K562 (cell line): ENCODE measurements around the gene ADAM15. TPM values are rescaled to one million over a fixed set of nuclear protein-coding genes. Genes with fewer than 3 reads are reported as not detected.

ENCODE experiments used
- CEBPG ChIP-seq, 3 experiments: fragments of 200-800 bp in 1 of 3; sonication (Bioruptor generic) in 1 of 3; sonication (generic) in 1 of 3; formaldehyde crosslinking in 1 of 3; IDR thresholded peaks in 2 of 3; conservative IDR thresholded peaks in 1 of 3; 2 replicates each; pipeline versions ENCODE4 v1.6.1 to v1.8.0; 2016 to 2022; ENCODE audit warnings: missing compliant biosample characterization in 2 of 3, missing genetic modification characterization in 2 of 3, mild to moderate bottlenecking in 1 of 3, missing genetic modification reagents in 1 of 3
- DIDO1 ChIP-seq: fragments of 450-650 bp; IDR thresholded peaks from 2 replicates; pipeline ENCODE4 v1.6.1; 2016; ENCODE audit warnings: low read depth, missing biosample characterization, missing genetic modification characterization
- ETV1 ChIP-seq: fragments of 450-650 bp; conservative IDR thresholded peaks from 2 replicates; pipeline ENCODE4 v1.6.1; 2016; ENCODE audit warnings: missing genetic modification characterization, control low read depth, low read depth, missing compliant biosample characterization
- FOXA1 ChIP-seq: fragments of 450-650 bp; IDR thresholded peaks from 2 replicates; pipeline ENCODE4 v1.6.1; 2016; ENCODE audit warnings: mild to moderate bottlenecking, borderline replicate concordance
- HMGN3 ChIP-seq: IDR thresholded peaks from 2 replicates; pipeline ENCODE4 v1.6.1; 2011; ENCODE audit warnings: borderline replicate concordance, low read depth, mild to moderate bottlenecking, mixed read lengths, low read length; ENCODE audit not compliant: insufficient read length; ENCODE audit errors: extremely low read depth
- MAZ ChIP-seq, 2 experiments: fragments of 450-650 bp in 1 of 2; sonication (generic) in 1 of 2; formaldehyde crosslinking; IDR thresholded peaks in 1 of 2; conservative IDR thresholded peaks in 1 of 2; 2 replicates each; pipeline versions ENCODE4 v1.4.0 to v1.5.0; 2020; ENCODE audit warnings: mild to moderate bottlenecking in 1 of 2, missing genetic modification reagents in 1 of 2
- MYC ChIP-seq, 2 experiments: fragments of 250-450 bp in 1 of 2; sonication (Bioruptor Pico) in 1 of 2; IDR thresholded peaks; 2 replicates each; pipeline versions ENCODE4 v1.5.1 to v1.6.1; 2012 to 2021; ENCODE audit warnings: low read depth in 2 of 2, borderline replicate concordance in 1 of 2, improper control_type of control experiment in 1 of 2, low read length in 1 of 2, mild to moderate bottlenecking in 1 of 2, moderate library complexity in 1 of 2
- SMARCB1 ChIP-seq: IDR thresholded peaks from 2 replicates; pipeline ENCODE4 v1.6.1; 2011; ENCODE audit warnings: improper control_type of control experiment, low read depth; ENCODE audit not compliant: insufficient read length
- ZEB2 ChIP-seq: fragments of 450-650 bp; IDR thresholded peaks from 2 replicates; pipeline ENCODE4 v1.6.1; 2016
- ZKSCAN3 ChIP-seq: fragments of 250-450 bp; sonication (Bioruptor Pico); IDR thresholded peaks from 2 replicates; pipeline ENCODE4 v1.4.0; 2020
- ZNF133 ChIP-seq: fragments of 250-450 bp; sonication (Bioruptor Pico); IDR thresholded peaks from 2 replicates; pipeline ENCODE4 v1.4.0; 2020; ENCODE audit warnings: mild to moderate bottlenecking
- ZNF76 ChIP-seq: fragments of 250-450 bp; sonication (Bioruptor Pico); IDR thresholded peaks from 2 replicates; pipeline ENCODE4 v1.4.0; 2020; ENCODE audit warnings: mild to moderate bottlenecking, moderate library complexity, borderline replicate concordance
- polyA plus RNA-seq, 8 experiments: library from polyadenylated mRNA; depleted of rRNA in 4 of 8; stranded (reverse) in 5 of 8; unstranded in 3 of 8; fragments of >200 nt; fragmentation: Nextera tagmentation in 2 of 8; fragmentation: Illumina TruSeq in 1 of 8; extraction: Ambion mirVana in 2 of 8; extraction: Trizol in 1 of 8; gene quantifications; 2 replicates each; pipeline versions ENCODE4 v1.2.1 to v1.2.3, GENCODE V29; 2011 to 2014; ENCODE audit warnings: inconsistent platforms in 1 of 8, missing spikeins in 1 of 8
- total RNA-seq, 7 experiments: library from RNA; depleted of rRNA in 6 of 7; stranded (reverse); fragments of >200 nt in 6 of 7; fragmentation: Illumina TruSeq in 2 of 7; extraction: Trizol in 2 of 7; gene quantifications; 2 replicates each; pipeline versions ENCODE4 v1.2.1 to v1.2.3, GENCODE V29; 2011 to 2021; ENCODE audit warnings: low replicate concordance in 1 of 7
- TF ChIP-seq, protein P1 (sequence below): fragments of 450-650 bp; conservative IDR thresholded peaks from 2 replicates; pipeline ENCODE4 v1.6.1; 2016; ENCODE audit warnings: missing genetic modification characterization, low read depth, mild to moderate bottlenecking, control low read depth, missing compliant biosample characterization
- TF ChIP-seq, protein P2 (sequence below): fragments of 250-450 bp; sonication (Bioruptor Pico); IDR thresholded peaks from 2 replicates; pipeline ENCODE4 v1.8.0; 2021; ENCODE audit warnings: borderline replicate concordance, mild to moderate bottlenecking, moderate library complexity; ENCODE audit not compliant: poor library complexity, severe bottlenecking
- TF ChIP-seq, protein P3 (sequence below): fragments of 450-650 bp; IDR thresholded peaks from 2 replicates; pipeline ENCODE4 v1.6.1; 2018; ENCODE audit warnings: mild to moderate bottlenecking, low read depth; ENCODE audit not compliant: partially characterized antibody
- TF ChIP-seq, protein P4 (sequence below): fragments of 250-450 bp; sonication (Bioruptor Pico); IDR thresholded peaks from 2 replicates; pipeline ENCODE4 v1.4.0; 2020; ENCODE audit warnings: mild to moderate bottlenecking, moderate library complexity

The ADAM15 gene
- total and polyA plus RNA-seq, 9 of the 15 experiments (the other 6 are each of a cell fraction or from before 2014, with no cell fraction given): 0.69 to 72.3 (median 32.8) TPM

DNA sequence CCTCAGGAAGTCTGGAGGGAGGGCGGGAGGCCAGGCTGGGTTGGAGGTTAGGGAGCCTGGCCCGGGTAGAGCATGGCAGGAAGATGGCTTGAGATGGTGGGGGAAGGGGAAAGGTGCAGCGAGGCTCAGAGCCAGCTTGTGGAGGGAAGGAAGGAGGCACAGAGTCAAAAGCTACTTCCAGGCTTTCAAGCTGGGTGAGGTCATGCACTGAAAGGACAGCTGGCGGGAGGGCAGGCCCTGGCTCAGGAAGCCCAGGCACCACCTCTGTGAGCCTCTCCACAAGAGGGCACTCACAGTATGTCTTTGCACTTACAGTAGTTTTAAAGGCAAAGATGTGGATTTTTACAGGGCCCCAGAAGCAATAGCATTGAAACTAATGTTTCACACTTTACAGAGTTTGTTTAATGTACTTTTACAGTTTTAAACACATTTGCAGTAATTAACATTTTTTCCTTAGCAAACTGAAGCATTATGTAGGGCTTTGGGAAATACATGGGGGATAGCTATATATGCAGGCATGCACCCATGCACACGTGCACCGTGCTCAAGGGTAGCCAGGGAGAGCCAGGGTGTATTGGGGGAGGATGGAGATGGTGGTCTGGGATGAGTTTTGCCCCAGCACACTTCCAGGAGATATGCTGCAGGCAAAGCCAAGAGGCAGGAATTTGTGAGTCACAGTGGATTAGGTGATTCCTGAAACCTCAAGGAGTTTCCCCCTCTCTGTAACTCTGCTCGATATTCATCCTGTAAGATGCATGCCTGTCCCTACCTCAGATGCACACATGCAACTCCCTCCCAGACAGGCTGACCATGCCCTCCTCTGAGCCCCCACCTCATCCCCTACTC, 6.1 kb upstream of the ADAM15 start (continued):
- TF ChIP-seq, protein P1, sequence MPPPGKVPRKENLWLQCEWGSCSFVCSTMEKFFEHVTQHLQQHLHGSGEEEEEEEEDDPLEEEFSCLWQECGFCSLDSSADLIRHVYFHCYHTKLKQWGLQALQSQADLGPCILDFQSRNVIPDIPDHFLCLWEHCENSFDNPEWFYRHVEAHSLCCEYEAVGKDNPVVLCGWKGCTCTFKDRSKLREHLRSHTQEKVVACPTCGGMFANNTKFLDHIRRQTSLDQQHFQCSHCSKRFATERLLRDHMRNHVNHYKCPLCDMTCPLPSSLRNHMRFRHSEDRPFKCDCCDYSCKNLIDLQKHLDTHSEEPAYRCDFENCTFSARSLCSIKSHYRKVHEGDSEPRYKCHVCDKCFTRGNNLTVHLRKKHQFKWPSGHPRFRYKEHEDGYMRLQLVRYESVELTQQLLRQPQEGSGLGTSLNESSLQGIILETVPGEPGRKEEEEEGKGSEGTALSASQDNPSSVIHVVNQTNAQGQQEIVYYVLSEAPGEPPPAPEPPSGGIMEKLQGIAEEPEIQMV (tag): no peak
- TF ChIP-seq, protein P2, sequence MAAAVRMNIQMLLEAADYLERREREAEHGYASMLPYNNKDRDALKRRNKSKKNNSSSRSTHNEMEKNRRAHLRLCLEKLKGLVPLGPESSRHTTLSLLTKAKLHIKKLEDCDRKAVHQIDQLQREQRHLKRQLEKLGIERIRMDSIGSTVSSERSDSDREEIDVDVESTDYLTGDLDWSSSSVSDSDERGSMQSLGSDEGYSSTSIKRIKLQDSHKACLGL: no peak
- no peak for TF ChIP-seq HMGN3
- no peak for TF ChIP-seq ZNF133 (CRISPR knock-in tag)
- peak; percentile 23; the same call in 1 of the 2 replicates for TF ChIP-seq MYC (IDR thresholded peaks at IDR 0.05; ENCODE audit: low read depth, low read length)
- TF ChIP-seq MYC (CRISPR knock-in tag; IDR thresholded peaks at IDR 0.05; ENCODE audit: borderline replicate concordance, low read depth): no peak
- no peak for TF ChIP-seq FOXA1
- TF ChIP-seq CEBPG (CRISPR knock-in tag; IDR thresholded peaks at IDR 0.05): no peak; the same call in 1 of the 2 replicates
- TF ChIP-seq CEBPG (tag; conservative IDR thresholded peaks at IDR 0.05 in 1 of 2, IDR thresholded peaks at IDR 0.05 in 1 of 2): no peak
- TF ChIP-seq DIDO1 (tag): no peak
- TF ChIP-seq, protein P3, sequence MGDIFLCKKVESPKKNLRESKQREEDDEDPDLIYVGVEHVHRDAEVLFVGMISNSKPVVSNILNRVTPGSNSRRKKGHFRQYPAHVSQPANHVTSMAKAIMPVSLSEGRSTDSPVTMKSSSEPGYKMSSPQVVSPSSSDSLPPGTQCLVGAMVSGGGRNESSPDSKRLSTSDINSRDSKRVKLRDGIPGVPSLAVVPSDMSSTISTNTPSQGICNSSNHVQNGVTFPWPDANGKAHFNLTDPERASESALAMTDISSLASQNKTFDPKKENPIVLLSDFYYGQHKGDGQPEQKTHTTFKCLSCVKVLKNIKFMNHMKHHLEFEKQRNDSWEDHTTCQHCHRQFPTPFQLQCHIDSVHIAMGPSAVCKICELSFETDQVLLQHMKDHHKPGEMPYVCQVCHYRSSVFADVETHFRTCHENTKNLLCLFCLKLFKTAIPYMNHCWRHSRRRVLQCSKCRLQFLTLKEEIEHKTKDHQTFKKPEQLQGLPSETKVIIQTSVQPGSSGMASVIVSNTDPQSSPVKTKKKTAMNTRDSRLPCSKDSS: no peak
- TF ChIP-seq, protein P4, sequence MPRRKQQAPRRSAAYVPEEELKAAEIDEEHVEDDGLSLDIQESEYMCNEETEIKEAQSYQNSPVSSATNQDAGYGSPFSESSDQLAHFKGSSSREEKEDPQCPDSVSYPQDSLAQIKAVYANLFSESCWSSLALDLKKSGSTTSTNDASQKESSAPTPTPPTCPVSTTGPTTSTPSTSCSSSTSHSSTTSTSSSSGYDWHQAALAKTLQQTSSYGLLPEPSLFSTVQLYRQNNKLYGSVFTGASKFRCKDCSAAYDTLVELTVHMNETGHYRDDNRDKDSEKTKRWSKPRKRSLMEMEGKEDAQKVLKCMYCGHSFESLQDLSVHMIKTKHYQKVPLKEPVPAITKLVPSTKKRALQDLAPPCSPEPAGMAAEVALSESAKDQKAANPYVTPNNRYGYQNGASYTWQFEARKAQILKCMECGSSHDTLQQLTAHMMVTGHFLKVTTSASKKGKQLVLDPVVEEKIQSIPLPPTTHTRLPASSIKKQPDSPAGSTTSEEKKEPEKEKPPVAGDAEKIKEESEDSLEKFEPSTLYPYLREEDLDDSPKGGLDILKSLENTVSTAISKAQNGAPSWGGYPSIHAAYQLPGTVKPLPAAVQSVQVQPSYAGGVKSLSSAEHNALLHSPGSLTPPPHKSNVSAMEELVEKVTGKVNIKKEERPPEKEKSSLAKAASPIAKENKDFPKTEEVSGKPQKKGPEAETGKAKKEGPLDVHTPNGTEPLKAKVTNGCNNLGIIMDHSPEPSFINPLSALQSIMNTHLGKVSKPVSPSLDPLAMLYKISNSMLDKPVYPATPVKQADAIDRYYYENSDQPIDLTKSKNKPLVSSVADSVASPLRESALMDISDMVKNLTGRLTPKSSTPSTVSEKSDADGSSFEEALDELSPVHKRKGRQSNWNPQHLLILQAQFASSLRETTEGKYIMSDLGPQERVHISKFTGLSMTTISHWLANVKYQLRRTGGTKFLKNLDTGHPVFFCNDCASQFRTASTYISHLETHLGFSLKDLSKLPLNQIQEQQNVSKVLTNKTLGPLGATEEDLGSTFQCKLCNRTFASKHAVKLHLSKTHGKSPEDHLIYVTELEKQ (CRISPR knock-in tag): no peak
- TF ChIP-seq ZEB2: no peak
- 0 out of 4 replicates have a peak, but pooled peaks of 1 of the 2 experiments have one; percentile 33 for TF ChIP-seq MAZ (CRISPR knock-in tag; conservative IDR thresholded peaks at IDR 0.05 in 1 of 2, IDR thresholded peaks at IDR 0.05 in 1 of 2)
- 0 out of 2 replicates have a peak, but pooled peaks have one; percentile 20 for TF ChIP-seq ETV1
- TF ChIP-seq ZNF76 (CRISPR knock-in tag): no peak
- no peak for TF ChIP-seq ZKSCAN3 (CRISPR knock-in tag)
- TF ChIP-seq SMARCB1: no peak
